ENCODE measurements around the gene KNDC1.
"Not testable (repeated sequence)": the region's sequence is repeated elsewhere in the genome, so short reads cannot be mapped to it uniquely, and the experiment has no call there.

Gene KNDC1

GRCh38 chr10:133227256-133227655, 67.2 kb downstream of the KNDC1 start:
- DNase-seq = no peak

DNA sequence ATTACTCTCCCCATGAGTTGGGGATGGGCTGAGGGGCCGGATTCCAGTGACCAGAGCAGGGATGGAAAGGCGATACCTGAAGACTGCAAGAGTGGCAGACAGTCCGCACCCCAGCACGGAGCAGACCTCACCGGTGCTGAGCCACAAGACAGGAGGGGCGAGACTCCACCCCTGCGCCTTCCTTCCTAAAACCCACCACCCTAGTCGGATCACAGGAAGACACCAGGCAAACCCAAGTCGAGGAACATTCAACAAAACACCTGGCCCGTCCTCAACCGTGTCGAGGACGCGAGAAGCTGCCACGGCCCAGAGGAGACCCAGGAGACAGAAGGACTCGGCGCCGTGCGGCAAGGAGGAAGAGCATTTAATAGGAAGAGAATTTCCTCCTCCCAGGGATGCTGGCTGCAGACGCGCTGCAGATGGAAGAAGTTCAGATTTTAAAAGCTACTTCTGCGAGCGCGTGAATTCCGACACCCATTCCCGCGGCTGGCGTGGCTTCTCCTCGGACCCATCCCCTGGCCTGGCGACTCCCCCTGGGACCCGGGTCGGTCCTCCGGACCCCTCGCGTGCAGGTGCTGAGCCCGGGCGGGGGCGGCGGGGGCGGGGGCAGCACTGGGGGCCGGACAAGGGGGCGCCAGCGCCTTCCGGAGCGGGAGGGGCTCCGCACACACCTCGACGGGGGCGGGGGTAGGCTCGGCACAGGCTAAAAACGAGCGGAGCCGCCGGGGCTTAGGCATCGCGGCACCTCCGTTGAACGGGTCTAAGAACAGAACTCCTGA, 69.4 kb downstream of the KNDC1 start:
- DNase-seq = no peak

- DNase-seq = no peak
Observed at GRCh38 chr10:133230044-133230361, 70.0 kb downstream of the KNDC1 start, which contains the start of gene UTF1. Gene UTF1 (plus strand): TSS chr10:133230217. CDS start chr10:133230289, 72 bp downstream.

DNA sequence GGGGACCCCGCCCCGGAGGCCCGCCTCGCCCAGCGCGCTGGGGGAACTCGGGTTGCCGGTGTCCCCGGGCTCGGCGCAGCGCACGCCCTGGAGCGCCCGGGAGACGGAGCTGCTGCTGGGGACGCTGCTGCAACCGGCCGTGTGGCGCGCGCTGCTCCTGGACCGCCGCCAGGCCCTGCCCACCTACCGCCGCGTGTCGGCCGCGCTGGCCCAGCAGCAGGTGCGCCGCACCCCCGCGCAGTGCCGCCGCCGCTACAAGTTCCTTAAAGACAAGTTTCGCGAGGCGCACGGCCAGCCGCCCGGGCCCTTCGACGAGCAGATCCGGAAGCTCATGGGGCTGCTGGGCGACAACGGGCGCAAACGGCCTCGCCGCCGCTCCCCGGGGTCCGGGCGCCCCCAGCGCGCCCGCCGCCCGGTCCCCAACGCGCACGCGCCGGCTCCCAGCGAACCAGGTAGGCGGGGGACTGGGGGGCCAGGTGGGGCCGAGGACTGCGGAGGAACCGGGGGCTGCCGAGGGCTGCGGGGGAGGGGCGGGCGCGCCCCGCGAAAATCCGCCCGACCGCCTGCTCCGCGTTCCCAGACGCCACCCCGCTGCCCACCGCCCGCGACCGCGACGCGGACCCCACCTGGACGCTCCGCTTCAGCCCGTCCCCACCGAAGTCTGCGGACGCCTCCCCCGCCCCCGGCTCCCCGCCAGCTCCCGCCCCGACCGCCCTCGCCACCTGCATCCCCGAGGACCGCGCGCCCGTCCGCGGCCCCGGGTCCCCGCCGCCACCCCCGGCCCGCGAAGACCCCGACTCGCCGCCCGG, 70.6 kb downstream of the KNDC1 start:
- DNase-seq = no peak

- DNase-seq = no peak
Observed at GRCh38 chr10:133231244-133231945, 71.4 kb downstream of the KNDC1 start.

- no peak for DNase-seq
Observed at GRCh38 chr10:133231946-133232574, 72.0 kb downstream of the KNDC1 start.

GRCh38 chr10:133234796-133235195, 74.8 kb downstream of the KNDC1 start:
- not testable (repeated sequence) for DNase-seq

GRCh38 chr10:133235265-133235855, 75.3 kb downstream of the KNDC1 start:
- no peak for DNase-seq

GRCh38 chr10:133235932-133236331, 75.9 kb downstream of the KNDC1 start:
- DNase-seq = no peak

DNA sequence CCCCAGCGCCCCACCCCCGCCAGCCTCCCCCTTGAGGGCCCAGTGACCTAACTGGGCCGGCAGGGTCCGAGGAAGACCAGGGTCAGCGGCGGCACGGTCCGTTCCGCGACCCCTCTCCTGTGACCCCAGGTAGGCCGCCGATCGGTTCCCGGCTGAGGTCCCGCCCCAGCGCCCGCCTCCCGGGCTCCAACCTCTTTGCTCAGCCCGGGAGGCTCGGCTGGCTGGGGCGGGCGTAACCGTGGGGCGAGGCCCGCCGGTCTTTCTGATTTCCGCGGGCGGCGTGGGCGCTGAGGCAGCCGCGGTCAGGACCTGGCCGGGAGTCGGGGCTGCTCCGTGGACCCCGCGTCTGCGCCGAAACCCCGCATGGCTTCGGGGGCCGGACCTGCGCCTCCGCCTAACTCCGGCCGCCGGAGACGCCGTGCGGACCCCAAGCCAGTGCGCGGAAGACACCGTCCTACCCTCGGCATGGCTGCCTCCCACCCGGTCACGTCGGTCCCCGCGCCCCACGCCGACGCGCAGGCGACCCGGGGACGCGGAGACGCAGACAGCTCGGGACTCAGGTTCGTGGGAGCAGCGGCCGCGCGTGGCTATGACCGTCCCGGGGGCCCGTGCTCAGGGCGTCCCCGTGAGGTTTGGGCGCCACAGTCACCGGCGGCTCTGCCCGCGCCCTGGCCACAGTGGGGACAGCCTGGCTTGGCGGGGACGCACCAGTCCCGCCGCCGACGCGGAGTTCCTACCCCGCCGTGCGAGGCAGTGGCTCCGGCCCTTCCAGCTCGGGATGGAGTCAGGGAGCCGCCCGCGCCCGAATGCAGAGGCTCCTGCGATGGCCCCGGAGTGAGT, 76.6 kb downstream of the KNDC1 start:
- no peak for DNase-seq

DNA sequence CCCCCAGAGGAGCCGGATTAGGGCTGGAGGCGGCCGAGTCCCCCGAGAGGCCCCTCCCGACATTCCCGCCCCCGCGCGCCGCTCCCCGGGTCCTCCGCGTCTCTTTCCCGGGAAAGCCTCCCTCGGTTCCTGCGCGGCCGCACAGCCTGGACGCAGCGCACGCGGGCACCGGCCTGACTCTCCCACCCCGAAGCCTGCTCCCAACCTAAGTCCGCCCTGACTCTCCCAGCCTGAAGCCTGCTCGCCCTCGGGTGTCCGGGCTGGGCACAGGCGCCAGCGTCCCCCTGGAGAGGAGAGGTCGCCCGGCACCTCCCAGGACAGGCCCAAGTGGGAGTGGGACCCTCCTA, 77.2 kb downstream of the KNDC1 start:
- DNase-seq = no peak

- no peak for DNase-seq
Observed at GRCh38 chr10:133237588-133238465, 77.8 kb downstream of the KNDC1 start, which contains the start of gene VENTX. Gene VENTX (plus strand): TSS chr10:133237855. CDS start chr10:133237915, 60 bp downstream.

- no peak for DNase-seq
Observed at GRCh38 chr10:133238466-133238804, 78.4 kb downstream of the KNDC1 start.

GRCh38 chr10:133239990-133240389, 80.0 kb downstream of the KNDC1 start:
- no peak for DNase-seq

DNA sequence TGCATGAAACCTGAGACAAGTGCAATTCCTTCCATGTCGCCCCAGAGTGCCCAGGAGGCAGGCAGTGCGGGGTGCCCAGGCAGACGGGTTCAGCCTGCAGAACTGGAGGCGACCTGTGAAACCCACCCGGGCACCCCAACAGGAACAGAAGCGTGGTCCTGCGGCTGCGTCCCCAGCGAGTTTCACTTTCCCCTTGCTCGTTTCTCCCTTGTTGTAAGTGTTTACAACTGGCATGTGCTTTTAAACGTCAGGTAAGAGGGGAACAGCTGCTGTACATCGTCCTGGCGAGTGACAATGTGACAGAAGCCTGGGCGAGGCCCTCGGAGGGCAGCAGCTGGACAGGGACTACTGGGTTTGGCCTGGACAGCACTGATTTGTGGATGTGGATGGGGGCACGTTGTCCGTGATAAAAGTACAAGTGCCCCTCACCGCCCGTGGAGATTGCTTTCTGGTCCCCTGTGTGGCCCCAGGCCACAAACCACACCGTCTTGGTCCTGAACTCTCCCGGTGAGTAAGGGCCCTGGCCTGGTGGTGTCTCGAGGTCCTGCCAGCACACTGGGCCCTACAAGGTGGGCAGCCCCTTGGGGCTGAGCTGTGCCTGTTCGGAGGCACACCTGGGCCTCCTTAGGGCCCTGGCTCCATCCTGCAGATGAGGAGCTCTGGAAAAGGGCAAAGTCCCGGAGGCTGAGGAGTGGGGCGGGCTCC, 81.6 kb downstream of the KNDC1 start:
- DNase-seq = no peak

DNA sequence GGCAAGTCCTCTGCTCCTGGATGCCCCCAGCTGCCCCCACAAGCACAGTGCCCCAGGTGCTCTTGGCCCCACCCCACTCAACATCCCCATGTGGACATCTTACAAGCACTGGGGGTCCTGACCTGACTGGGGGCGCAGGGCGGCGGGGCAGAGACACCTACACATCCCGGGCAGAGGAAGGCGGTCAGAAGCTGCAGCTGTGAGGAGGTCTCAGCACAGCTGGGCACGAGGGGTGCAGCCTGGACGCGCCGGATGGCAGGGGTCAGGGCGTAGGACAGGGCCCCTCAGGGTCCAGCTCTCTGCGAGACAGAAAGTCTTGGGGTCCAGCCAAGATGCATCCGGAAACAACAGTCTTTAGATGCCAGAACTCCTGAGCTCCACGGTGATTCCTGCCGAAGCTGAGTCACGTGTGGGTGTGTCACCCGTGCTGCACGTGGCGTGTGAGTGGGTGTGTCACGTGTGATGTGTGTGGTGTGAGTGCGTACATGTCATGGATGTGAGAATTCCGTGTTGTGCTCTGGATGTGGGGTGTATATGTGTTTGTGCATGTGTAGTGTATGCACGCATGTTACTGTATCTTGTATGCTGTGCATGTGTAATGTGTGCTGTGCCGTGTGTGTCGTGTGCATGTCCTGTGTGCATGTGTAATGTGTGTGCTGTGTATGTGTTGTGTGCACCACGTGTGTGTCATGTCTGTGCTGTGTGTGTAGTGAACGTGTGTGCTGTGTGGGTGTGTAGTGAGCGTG, 82.8 kb downstream of the KNDC1 start:
- DNase-seq = no peak

DNA sequence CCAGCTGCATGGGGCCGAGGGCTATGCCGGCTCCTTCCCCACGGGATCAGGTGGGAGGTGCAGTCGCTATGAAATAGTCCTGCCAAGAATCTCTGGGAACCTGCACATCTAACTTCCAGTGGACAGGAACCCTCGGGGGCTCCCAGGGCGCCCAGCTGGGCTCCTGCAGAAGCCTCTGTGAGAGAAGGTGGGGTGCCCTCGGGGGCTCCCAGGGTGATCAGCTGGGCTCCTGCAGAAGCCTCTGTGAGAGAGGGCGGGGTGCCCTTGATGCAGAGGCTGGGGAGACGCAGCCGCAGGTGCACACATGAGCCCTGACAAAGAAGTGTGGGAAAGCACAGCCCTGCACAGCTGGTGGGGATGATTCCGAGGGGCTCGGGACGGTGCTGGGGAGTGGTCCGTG, 83.6 kb downstream of the KNDC1 start:
- DNase-seq = no peak

GRCh38 chr10:133245439-133246235, 85.6 kb downstream of the KNDC1 start:
- no peak for DNase-seq

DNA sequence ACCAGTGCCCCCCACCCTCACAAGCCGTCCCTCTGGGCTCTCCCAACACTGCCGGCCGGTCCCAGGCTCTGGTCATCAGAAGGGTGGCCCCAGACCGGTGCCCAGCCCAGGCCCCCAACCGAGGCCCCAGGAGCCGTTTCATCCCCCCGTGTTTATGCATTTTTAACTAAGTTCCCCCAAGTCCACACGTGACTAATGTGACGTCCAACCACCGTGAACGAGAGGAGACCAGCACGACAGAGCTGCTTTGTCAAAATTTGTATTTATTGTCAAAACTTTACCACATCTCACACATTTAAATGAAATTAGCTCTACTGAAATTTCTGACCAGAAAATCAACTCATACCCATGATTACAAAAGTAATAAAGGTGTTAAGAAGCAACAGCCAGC, 86.2 kb downstream of the KNDC1 start:
- no peak for DNase-seq

All from NCI-H2029 treated with DMSO at 0.1 percent for 48 hours (cell line).